Aorta (tissue), 5 donors: ENCODE results near the gene NPPC. TPM values are rescaled to one million over a fixed set of nuclear protein-coding genes. Genes with fewer than 3 reads are reported as not detected.
"Not testable (repeated sequence)": the region's sequence is repeated elsewhere in the genome, so short reads cannot be mapped to it uniquely, and the experiment has no call there.

Experiments used
- ATAC-seq: fragments of 200-7000 bp; cut with Tn5 transposase; one replicate; pipeline ENCODE4 v1.9.1; 2022; ENCODE audit warnings: moderate library complexity; ENCODE audit not compliant: low FRiP score
- DNase-seq, 2 donors: peaks; one replicate each; pipeline ENCODE4 v3.0.0-alpha.2; 2020
- H3K27ac ChIP-seq, 2 donors: one replicate each; pipeline ENCODE4 v1.5.1; 2013; ENCODE audit warnings: low read length in 2 of 2, mild to moderate bottlenecking in 2 of 2, moderate library complexity in 2 of 2, control low read depth in 1 of 2, inconsistent platforms in 1 of 2, low read depth in 1 of 2
- H3K27me3 ChIP-seq, 2 donors: one replicate each; pipeline ENCODE4 v1.6.1; 2013; ENCODE audit warnings: control low read depth in 1 of 2, low read length in 1 of 2, mild to moderate bottlenecking in 1 of 2, moderate library complexity in 1 of 2; ENCODE audit not compliant: insufficient read depth in 2 of 2, control insufficient read depth in 1 of 2
- H3K36me3 ChIP-seq, 2 donors: one replicate each; pipeline ENCODE4 v1.6.1; 2013; ENCODE audit warnings: control low read depth in 1 of 2, low read length in 1 of 2, mild to moderate bottlenecking in 1 of 2; ENCODE audit not compliant: insufficient read depth in 2 of 2, control insufficient read depth in 1 of 2
- H3K4me1 ChIP-seq, 2 donors: one replicate each; pipeline ENCODE4 v1.6.1; 2013; ENCODE audit warnings: low read length in 2 of 2, control low read depth in 1 of 2, mild to moderate bottlenecking in 1 of 2, moderate library complexity in 1 of 2; ENCODE audit not compliant: insufficient read depth in 2 of 2, control insufficient read depth in 1 of 2
- H3K4me3 ChIP-seq, 2 donors: one replicate each; pipeline ENCODE4 v1.5.1; 2013; ENCODE audit warnings: low read length in 2 of 2, control low read depth in 1 of 2, mild to moderate bottlenecking in 1 of 2
- H3K9me3 ChIP-seq: one replicate; pipeline ENCODE4 v1.6.1; 2013; ENCODE audit warnings: mild to moderate bottlenecking, low read length; ENCODE audit not compliant: control insufficient read depth
- WGBS, 2 donors: extraction: QIAGEN DNeasy Blood & Tissue Kit; methylation state at CpG; one replicate each; pipeline ENCODE4 v1.1.7; 2013; 5-methylcytosine and 5-hydroxymethylcytosine counted together
- intact Hi-C, 2 donors: fragments of 100-400 bp; cut with DNase I; formaldehyde crosslinking; loops; one replicate each; pipeline versions ENCODE4 v1.14.2 to v1.15.0; 2022
- polyA plus RNA-seq, 2 donors: library from polyadenylated mRNA; stranded (reverse); fragments of 200-250 nt; gene quantifications; one replicate each; pipeline ENCODE4 v1.2.3, GENCODE V29; 2013
- total RNA-seq, 2 donors: library from RNA; stranded (reverse); fragmentation: NEBNext Ultra II Directional; extraction: Animal tissue kit (Norgen Biotek cat#: 25700); gene quantifications; one replicate each; pipeline ENCODE4 v1.2.1, GENCODE V29; 2021
- donor health status: healthy with polysubstance abuse.
- donor health status: Bipolar disorder and iron deficiency.
- donor health status: DM: no; HTN: no; CAD: no.
- donor health status: DM: no; HTN: no; CAD: no.
- donor health status: DM: yes; HTN: yes; CAD: no.

The NPPC gene
- total and polyA plus RNA-seq, 4 donors = 0.36 to 0.88 (median 0.49) TPM; not detected in 1

DNA sequence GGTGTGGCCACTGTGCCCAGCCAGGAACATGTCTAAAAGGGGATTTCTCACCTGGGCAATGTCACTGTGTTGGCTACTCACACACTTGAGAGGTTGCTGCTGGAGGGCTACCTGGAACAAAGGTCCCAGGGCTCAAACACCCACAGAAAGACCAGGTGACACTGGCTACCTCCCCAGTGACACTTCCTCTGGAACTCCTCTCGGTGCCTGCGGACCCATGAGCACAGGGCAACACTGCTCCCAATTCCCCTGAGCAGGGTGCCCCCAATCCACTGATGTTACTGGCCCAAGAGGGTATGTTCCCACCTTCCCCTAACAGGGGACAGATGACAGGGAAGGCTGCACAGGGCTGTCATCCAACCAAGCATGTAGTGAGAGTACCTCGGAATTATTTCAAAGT is 5.8 kb downstream of the NPPC start:
- intact Hi-C loops = loop anchor here in 1 of 2 donors (5.0 to 10.0 kb wide), 2 partner anchors 404 to 522 kb away; no protein-coding TSS in a partner anchor
- Histone ChIP-seq H3K4me1 (no peaks in the 10 kb centered on the region), H3K27ac (no peak overlapping the region), H3K9me3 (no peaks in the 10 kb centered on the region), H3K36me3 (no peaks in the 10 kb centered on the region), H3K4me3 (no peak overlapping the region), H3K27me3 (peaks cover 0 to 2% of the 10 kb centered on the region in 2 donors)
- WGBS, 2 donors = 72 to 86% methylated on average over 3 of the region's 3 CpGs
- ATAC-seq (no peak), DNase-seq (peak; percentile 14 to 22)

DNA sequence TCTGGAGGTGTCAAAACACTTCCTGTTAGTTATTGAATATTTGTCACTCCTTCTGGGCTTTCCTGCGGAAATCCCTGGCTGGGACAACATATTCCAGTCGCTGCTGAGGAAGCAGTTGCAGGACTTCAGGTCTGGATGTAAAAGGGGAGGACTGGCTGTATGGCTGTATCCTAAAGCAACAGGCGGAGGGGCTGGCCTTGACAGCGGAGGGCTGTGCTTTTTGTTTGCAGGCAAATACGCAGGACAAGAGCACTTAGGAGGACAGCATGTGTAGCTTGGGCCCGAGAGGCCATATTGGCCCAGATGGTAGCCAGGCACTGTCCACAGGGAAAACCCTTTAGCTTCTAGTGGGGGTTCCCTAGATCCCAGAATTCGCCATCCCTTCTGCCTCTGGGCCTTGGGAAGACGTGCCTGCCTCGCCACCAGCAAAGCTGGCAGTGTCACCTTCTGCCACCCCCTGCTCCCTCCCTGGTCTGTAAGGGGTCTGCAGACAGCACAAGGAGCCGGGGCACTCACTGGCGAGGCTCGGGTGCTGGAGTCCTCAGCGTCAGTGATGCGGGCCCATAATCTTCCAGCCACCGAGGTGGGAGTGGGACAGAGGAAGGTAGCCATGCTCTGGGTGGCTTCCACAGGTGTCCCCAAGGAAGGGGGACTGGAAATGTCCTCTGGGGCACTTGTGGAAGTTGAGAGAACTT is 6.7 kb downstream of the NPPC start:
- 89 to 93% methylated on average over 15 of the region's 15 CpGs for WGBS, 2 donors
- Histone ChIP-seq H3K36me3 (no peaks in the 10 kb centered on the region), H3K27ac (no peak overlapping the region), H3K4me3 (no peak overlapping the region), H3K9me3 (no peaks in the 10 kb centered on the region), H3K4me1 (no peaks in the 10 kb centered on the region), H3K27me3 (peaks cover 0 to 2% of the 10 kb centered on the region in 2 donors)
- intact Hi-C loops = loop anchor here in 1 of 2 donors (5.0 to 10.0 kb wide), 2 partner anchors 405 to 523 kb away; no protein-coding TSS in a partner anchor
- DNase-seq = peak; percentile 33 to 61
- no peak for ATAC-seq

DNA sequence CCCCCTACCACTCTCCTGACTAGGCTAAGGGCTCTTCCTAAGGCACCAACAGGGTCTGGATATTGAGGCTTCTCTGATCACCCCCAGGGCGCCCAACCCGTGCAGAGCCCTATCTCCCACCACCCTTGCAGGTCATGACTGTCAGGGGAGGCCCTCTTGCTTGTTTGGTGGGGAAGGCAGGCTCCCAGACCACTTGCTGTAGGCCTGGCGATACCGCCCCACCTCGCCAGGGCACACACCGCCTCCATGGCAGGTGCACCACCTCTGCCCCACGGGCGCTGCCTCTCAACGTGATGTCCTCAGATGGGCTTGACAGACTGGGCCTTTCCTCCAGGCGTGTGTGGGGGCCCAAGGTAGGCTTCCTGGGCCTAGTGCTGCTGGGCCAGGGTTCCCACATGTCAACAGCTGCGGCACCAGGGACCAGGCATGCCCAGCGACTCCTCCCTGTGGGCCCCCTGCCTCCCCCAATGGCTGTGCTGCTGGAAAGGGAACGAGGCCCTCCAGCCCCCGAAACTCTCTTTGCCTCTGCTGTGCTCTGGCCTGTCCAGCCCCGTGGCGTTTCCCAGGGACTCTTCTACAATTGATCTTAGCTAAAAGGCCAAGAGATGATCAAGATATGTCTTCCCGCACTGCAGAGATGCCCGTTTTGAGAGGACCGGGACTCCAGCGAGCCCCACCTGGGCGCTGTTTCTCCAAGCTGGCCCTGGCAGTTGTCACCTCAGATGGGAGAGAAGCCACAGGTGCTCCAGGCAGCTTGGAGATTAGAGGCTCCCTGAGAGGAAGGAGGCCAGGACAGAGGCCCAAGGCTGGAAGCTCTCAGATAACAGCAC is 7.5 kb downstream of the NPPC start:
- Histone ChIP-seq H3K4me3 (no peak overlapping the region), H3K27me3 (no peaks in the 10 kb centered on the region), H3K4me1 (no peaks in the 10 kb centered on the region), H3K27ac (no peak overlapping the region), H3K9me3 (no peaks in the 10 kb centered on the region), H3K36me3 (no peaks in the 10 kb centered on the region)
- no peak for ATAC-seq
- intact Hi-C loops = no loop called here
- WGBS, 2 donors = 96% methylated on average over 21 of the region's 21 CpGs
- peak; percentile 30 to 55 for DNase-seq

- intact Hi-C loops = no loop called here
- Histone ChIP-seq H3K4me3 (no peak overlapping the region), H3K4me1 (no peaks in the 10 kb centered on the region), H3K9me3 (no peaks in the 10 kb centered on the region), H3K36me3 (no peaks in the 10 kb centered on the region), H3K27me3 (no peaks in the 10 kb centered on the region), H3K27ac (no peak overlapping the region)
- DNase-seq (peak; percentile 32 to 71), ATAC-seq (peak; percentile 47)
- WGBS, 2 donors = 34% methylated on average over 10 of the region's 10 CpGs
These were observed 8.7 kb downstream of the NPPC start for GRCh38 chr2:231917280-231918066.

DNA sequence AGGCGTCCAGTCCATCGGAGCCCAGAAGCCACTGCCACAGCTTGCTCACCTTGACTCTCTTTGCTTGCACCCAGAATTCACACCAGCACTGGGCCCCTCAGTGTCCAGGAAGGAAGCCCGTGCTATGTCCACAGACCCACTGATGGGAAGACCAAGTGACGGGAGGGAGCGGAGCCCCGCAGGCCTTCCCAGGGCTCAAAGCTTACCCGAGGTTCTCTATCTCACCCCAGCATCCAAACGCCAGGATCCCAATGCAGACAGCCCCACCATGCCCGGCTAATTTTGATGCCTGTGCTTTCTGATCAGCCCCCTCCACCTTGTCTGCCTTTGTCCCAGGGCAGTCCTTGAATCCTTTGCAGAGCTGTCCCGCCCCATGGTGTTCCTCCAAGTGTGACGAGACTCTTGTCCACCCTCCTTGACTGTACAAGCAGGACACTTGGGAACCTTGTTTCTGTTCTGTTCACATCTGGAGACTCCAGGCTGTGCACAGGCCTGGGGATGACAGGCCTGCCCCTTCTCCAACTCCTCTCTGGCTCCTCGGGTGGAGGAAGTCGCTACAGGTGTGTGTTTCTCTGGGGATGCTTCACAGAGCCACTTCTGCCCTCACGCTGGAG is 12.0 kb downstream of the NPPC start:
- Histone ChIP-seq H3K9me3 (no peaks in the 10 kb centered on the region), H3K36me3 (no peaks in the 10 kb centered on the region), H3K4me1 (no peaks in the 10 kb centered on the region), H3K27me3 (no peaks in the 10 kb centered on the region), H3K27ac (no peak overlapping the region), H3K4me3 (no peak overlapping the region)
- DNase-seq (peak in 1 of 2 donors; percentile 35), ATAC-seq (no peak)
- intact Hi-C loops = no loop called here
- WGBS, 2 donors = 86 to 92% methylated on average over 14 of the region's 14 CpGs

DNA sequence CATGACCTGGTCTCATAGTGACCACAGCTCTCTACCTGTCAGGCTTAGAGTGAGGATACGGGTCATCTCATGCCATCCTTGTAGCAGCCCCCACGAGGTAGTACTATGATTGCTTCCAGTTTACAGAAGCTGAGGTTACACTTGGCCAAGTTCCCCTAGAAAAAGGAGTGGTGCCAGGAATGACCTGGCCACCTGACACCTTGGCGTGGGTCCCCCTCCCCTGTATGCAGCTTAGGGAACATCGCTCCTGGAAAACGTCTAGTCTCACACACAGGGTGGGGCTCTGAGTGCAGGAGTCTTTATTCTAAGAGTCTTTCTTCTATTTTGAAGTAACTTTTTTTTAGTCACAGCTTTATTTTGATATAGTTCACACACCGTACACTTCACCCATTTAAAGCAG is 14.8 kb downstream of the NPPC start:
- Histone ChIP-seq H3K36me3 (no peaks in the 10 kb centered on the region), H3K9me3 (no peaks in the 10 kb centered on the region), H3K27me3 (no peaks in the 10 kb centered on the region), H3K4me1 (no peaks in the 10 kb centered on the region), H3K4me3 (no peak overlapping the region), H3K27ac (no peak overlapping the region)
- intact Hi-C loops = no loop called here
- WGBS, 2 donors = 56 to 58% methylated on average over 6 of the region's 6 CpGs
- ATAC-seq (no peak), DNase-seq (no peak)

DNA sequence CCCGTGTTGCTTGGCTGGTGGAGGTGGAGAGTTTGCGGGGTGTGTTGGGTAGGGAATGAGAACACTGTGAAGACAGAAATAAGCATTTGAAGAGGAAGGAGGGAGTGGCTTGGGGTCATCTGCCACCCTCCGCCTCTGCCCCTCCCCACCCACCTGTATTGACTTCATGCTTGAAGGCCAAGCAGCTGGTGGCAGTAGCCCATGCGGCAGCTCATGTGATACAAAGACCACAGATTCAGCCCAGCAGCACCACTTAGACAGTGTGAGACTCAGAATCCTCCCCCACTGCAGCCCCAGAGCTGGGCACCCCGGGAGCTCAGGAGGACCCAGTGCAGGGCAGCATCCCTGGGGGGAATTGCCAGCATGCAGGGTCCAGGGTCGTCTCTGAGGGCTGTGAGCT is 15.4 kb downstream of the NPPC start:
- H3K36me3 ChIP-seq = no peaks in the 10 kb centered on the region
- H3K9me3 ChIP-seq = no peaks in the 10 kb centered on the region
- DNase-seq (peak in 1 of 2 donors; percentile 45), ATAC-seq (peak; percentile 9)
- no peak overlapping the region for H3K4me3 ChIP-seq
- no peaks in the 10 kb centered on the region for H3K4me1 ChIP-seq
- intact Hi-C loops = no loop called here
- H3K27me3 ChIP-seq = no peaks in the 10 kb centered on the region
- H3K27ac ChIP-seq = no peak overlapping the region
- WGBS, 2 donors = 70 to 74% methylated on average over 6 of the region's 6 CpGs

- H3K27me3 ChIP-seq, H3K27ac ChIP-seq, ATAC-seq, H3K36me3 ChIP-seq, H3K4me3 ChIP-seq, intact Hi-C loops, H3K4me1 ChIP-seq, H3K9me3 ChIP-seq: not testable (repeated sequence)
- peak; percentile 0 to 49 for DNase-seq
- 89 to 90% methylated on average over 7 of the region's 7 CpGs for WGBS, 2 donors
These were observed 16.0 kb downstream of the NPPC start for GRCh38 chr2:231910161-231910560.
